ENCODE measurements around the gene PLPPR3. TPM values are rescaled to one million over a fixed set of nuclear protein-coding genes. Genes with fewer than 3 reads are reported as not detected.
A peak's percentile ranks its signal among the peaks of the same experiment; 100 is the strongest.

Gene PLPPR3
- total RNA-seq = not detected

DNA sequence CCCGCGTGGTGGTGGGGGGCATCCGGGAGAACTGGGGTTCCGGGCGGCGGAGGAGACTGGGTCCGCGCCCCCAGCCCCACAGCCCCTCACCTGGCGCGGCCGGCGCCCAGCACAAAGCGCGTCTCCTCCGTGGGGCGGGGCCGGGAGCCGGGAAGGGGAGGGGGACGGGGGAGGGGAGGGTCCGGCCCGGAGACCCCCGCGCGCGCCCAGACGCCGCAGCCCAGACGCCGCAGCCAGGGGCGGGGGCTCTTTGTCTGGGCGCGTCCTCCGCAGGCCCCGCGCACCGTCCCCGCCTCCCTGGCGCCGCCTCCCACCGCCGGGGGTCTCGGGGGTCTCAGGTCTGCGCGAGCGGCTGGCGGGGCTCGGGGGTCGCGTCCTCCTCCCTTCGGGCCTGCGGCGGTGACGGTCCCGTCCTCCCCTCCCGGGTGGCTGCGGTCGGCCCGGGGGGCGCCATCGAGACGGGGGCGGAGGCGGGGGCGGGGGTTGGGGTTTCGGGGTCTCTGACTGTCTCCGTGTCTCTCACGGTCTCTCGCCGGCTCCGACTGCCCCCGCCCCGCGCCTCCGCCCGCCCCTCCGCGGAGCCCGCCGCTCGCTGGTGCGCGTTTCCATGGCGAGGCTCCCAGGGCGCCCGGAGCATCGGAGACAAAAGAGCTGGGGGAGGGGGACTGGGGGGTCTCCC lies at the start of gene PLPPR3:
PLPPR3 (minus strand) TSS at position 131 of the 679 bp plus-strand sequence. CDS start 396 bp downstream, outside the sequence.
- no peak for DNase-seq
- Mint-ChIP-seq H3K36me3 (ENCODE audit: insufficient read depth in 2 of 2) (no peaks in the 10 kb centered on the region), H3K9me3 (peaks cover 0 to under 1% of the 10 kb centered on the region in 2 donors), H3K27ac (no peak within 1 kb of the TSS), H3K4me1 (ENCODE audit: low read depth) (no peaks in the 10 kb centered on the region), H3K4me3 (no peak within 1 kb of the TSS), H3K27me3 (ENCODE audit: low read depth) (peaks cover 16% of the 10 kb centered on the region)
- ATAC-seq (replicated peaks in 1 of 2) = no peak

GRCh38 chr19:870963-871401 lies 49.2 kb upstream of the PLPPR3 start:
- ATAC-seq (replicated peaks in 1 of 2) (no peak), DNase-seq (no peak)
- Mint-ChIP-seq H3K27me3 (ENCODE audit: low read depth) (no peaks in the 10 kb centered on the region), H3K4me1 (ENCODE audit: low read depth) (peaks cover 11% of the 10 kb centered on the region), H3K4me3 (no peak overlapping the region), H3K36me3 (ENCODE audit: insufficient read depth in 2 of 2) (peaks cover 2 to 4% of the 10 kb centered on the region in 2 donors), H3K9me3 (no peaks in the 10 kb centered on the region), H3K27ac (no peak overlapping the region)

- no peak for ATAC-seq (replicated peaks in 1 of 2)
- no peak for DNase-seq
- Mint-ChIP-seq H3K36me3 (ENCODE audit: insufficient read depth in 2 of 2) (peaks cover 2 to 4% of the 10 kb centered on the region in 2 donors), H3K27me3 (ENCODE audit: low read depth) (no peaks in the 10 kb centered on the region), H3K4me1 (ENCODE audit: low read depth) (peaks cover 11% of the 10 kb centered on the region), H3K27ac (no peak overlapping the region), H3K4me3 (peak overlapping the region; percentile 36 to 52), H3K9me3 (no peaks in the 10 kb centered on the region)
These were observed 48.6 kb upstream of the PLPPR3 start for GRCh38 chr19:870314-870713.

DNA sequence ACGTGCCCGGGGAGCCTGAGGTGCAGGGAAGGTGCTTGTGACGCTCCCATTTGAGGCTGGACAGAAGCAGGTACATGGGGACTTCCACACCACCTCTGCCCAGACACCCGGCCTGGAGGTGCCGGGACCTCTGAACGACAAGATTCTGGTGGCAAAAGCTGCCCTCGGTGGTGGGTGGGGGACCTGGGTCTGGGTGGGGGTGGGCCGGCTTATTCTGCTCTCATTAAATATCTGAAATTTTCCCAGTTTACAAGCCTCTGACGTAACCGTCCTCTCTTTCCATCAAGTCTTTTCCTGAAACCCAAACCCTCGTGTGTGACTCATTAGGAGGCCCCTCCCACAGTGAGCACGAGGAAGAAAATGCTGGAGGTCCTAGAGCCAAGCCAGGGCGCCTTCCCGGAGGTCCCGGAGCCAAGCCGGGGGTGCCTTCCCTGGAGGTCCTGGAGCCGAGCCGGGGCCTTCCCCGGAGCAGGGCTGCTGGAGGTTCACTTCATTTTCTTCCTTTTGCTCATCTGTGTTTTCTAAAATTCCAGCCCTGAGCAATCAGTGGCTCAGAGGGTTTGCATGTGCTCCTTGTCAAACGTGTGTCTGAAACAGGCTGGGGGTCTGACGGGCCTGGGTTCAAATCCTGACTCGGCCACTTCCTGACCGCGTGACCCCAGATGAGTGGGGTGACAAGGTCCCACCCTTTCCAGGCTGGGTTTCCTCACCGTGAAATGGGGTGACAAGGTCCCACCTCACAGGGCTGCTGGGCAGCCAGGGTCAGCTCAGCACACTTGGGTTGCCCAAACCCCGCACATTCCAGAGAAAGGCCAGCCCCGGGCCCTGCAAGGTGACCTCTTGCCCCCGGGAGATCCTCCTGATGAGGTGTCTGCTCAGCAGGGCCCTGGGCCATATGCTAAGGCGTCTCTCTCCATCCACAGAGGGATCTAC lies 47.8 kb upstream of the PLPPR3 start:
- H3K4me3 Mint-ChIP-seq = no peak overlapping the region
- peaks cover 2 to 4% of the 10 kb centered on the region in 2 donors for H3K36me3 Mint-ChIP-seq (ENCODE audit: insufficient read depth in 2 of 2)

GRCh38 chr19:868458-869244 lies 46.9 kb upstream of the PLPPR3 start:
- no peak for ATAC-seq (replicated peaks in 1 of 2)
- Mint-ChIP-seq H3K4me1 (ENCODE audit: low read depth) (peaks cover 14% of the 10 kb centered on the region), H3K27me3 (ENCODE audit: low read depth) (no peaks in the 10 kb centered on the region)

More for the DNA sequence above, 47.8 kb upstream of the PLPPR3 start:
- ATAC-seq (replicated peaks in 1 of 2) = no peak
- Mint-ChIP-seq H3K9me3 (no peaks in the 10 kb centered on the region), H3K4me1 (ENCODE audit: low read depth) (peaks cover 11% of the 10 kb centered on the region), H3K27me3 (ENCODE audit: low read depth) (no peaks in the 10 kb centered on the region), H3K27ac (no peak overlapping the region)
- DNase-seq = no peak

DNA sequence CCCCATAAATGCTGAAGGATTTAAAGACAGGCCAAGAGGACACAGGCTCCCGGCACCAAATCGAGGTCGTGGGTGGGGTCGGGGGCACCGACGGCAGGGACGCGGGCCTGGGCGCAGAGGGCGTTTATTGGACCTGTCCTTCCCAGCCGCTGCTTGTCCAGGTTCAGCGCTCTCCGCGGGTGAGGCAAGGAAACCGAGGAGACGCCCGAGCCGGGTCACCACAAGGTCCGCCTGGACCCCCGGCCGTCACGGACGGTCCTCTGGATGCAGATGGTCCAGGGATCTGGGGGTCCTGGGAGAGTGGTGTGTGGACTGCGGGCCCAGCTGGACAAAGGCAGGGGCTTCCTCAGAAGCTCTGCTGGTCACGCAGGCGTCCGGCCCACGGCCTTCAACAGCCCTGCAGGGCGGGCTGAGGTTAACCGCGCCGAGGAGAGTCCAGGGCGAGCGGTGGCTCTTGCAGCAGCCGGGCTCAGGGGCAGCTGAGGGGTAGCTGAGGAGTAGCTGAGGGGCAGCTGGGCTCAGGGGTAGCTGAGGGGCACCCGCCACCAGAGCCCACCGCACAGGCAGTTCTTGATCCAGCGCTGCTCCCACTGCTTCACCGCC lies 46.2 kb upstream of the PLPPR3 start:
- DNase-seq = no peak
- H3K27ac Mint-ChIP-seq = no peak overlapping the region
- H3K9me3 Mint-ChIP-seq = no peaks in the 10 kb centered on the region
- ATAC-seq (replicated peaks in 1 of 2) = no peak
- peaks cover 20% of the 10 kb centered on the region for H3K4me1 Mint-ChIP-seq (ENCODE audit: low read depth)
- no peaks in the 10 kb centered on the region for H3K27me3 Mint-ChIP-seq (ENCODE audit: low read depth)
- H3K4me3 Mint-ChIP-seq = no peak overlapping the region
- H3K36me3 Mint-ChIP-seq (ENCODE audit: insufficient read depth in 2 of 2) = peaks cover 2 to 4% of the 10 kb centered on the region in 2 donors

More at GRCh38 chr19:868458-869244, 46.9 kb upstream of the PLPPR3 start:
- no peak overlapping the region for H3K27ac Mint-ChIP-seq
- H3K36me3 Mint-ChIP-seq (ENCODE audit: insufficient read depth in 2 of 2) = peaks cover 2 to 4% of the 10 kb centered on the region in 2 donors
- no peak overlapping the region for H3K4me3 Mint-ChIP-seq
- DNase-seq = no peak
- H3K9me3 Mint-ChIP-seq = no peaks in the 10 kb centered on the region

GRCh38 chr19:867301-867793 lies 45.6 kb upstream of the PLPPR3 start:
- H3K27ac Mint-ChIP-seq = no peak overlapping the region
- H3K4me1 Mint-ChIP-seq (ENCODE audit: low read depth) = peaks cover 19% of the 10 kb centered on the region
- no peak overlapping the region for H3K4me3 Mint-ChIP-seq
- no peaks in the 10 kb centered on the region for H3K27me3 Mint-ChIP-seq (ENCODE audit: low read depth)
- DNase-seq (no peak), ATAC-seq (replicated peaks in 1 of 2) (no peak)
- no peaks in the 10 kb centered on the region for H3K9me3 Mint-ChIP-seq
- peaks cover 2 to 4% of the 10 kb centered on the region in 2 donors for H3K36me3 Mint-ChIP-seq (ENCODE audit: insufficient read depth in 2 of 2)

DNA sequence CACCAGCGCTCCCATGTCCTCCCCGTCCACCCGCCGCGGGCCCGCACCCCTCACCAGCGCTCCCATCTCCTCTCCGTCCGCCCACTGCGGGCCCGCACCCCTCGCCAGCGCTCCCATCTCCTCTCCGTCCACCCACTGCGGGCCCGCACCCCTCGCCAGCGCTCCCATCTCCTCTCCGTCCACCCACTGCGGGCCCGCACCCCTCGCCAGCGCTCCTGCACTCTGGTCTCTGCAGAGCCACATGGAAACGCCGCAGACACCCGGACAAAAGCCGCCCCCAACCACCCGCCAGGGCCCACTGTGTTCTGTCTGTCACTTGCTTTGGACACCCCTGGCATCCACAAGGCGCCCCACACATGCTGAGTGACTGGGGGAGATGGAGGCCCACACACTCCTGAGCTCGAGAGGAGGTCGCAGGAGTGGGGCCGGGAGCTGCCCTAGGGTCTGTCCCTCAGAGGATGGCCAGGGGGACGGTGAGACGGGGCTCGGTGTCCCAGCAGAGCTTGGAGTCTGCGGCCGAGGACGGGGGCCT lies 45.1 kb upstream of the PLPPR3 start:
- H3K9me3 Mint-ChIP-seq = no peaks in the 10 kb centered on the region
- no peak for ATAC-seq (replicated peaks in 1 of 2)
- no peak for DNase-seq
- peaks cover 2 to 4% of the 10 kb centered on the region in 2 donors for H3K36me3 Mint-ChIP-seq (ENCODE audit: insufficient read depth in 2 of 2)
- peaks cover 15% of the 10 kb centered on the region for H3K4me1 Mint-ChIP-seq (ENCODE audit: low read depth)
- H3K27me3 Mint-ChIP-seq (ENCODE audit: low read depth) = no peaks in the 10 kb centered on the region
- H3K4me3 Mint-ChIP-seq = no peak overlapping the region
- no peak overlapping the region for H3K27ac Mint-ChIP-seq

DNA sequence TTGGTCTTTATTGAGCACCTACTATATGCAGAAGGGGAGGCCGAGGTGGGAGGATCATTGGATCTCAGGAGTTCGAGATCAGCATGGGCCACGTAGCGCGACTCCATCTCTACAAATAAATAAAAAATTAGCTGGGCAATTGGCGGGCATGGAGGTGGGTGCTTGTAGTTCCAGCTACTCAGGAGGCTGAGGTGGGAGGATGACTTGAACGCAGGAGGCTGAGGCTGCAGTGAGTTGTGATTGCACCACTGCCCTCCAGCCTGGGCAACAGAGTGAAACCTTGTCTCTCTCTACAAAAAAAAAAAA lies 41.5 kb upstream of the PLPPR3 start:
- no peak for DNase-seq
- H3K36me3 Mint-ChIP-seq (ENCODE audit: insufficient read depth in 2 of 2) = peaks cover 0 to 2% of the 10 kb centered on the region in 2 donors
- peak overlapping the region; percentile 51 to 76 for H3K4me3 Mint-ChIP-seq
- peaks cover 15% of the 10 kb centered on the region for H3K4me1 Mint-ChIP-seq (ENCODE audit: low read depth)
- ATAC-seq (replicated peaks in 1 of 2) = no peak
- no peaks in the 10 kb centered on the region for H3K9me3 Mint-ChIP-seq
- peaks cover 2% of the 10 kb centered on the region for H3K27me3 Mint-ChIP-seq (ENCODE audit: low read depth)
- H3K27ac Mint-ChIP-seq = peak overlapping the region; percentile 55

GRCh38 chr19:862581-863314 lies 41.0 kb upstream of the PLPPR3 start:
- Mint-ChIP-seq H3K4me3 (peak overlapping the region; percentile 51 to 76), H3K27ac (peak overlapping the region; percentile 7), H3K9me3 (no peaks in the 10 kb centered on the region), H3K36me3 (ENCODE audit: insufficient read depth in 2 of 2) (peaks cover 0 to 2% of the 10 kb centered on the region in 2 donors), H3K4me1 (ENCODE audit: low read depth) (peaks cover 15% of the 10 kb centered on the region), H3K27me3 (ENCODE audit: low read depth) (peaks cover 5% of the 10 kb centered on the region)
- ATAC-seq (replicated peaks in 1 of 2) = peak; percentile 59 to 65
- peak; percentile 86 to 88 for DNase-seq

- H3K36me3 Mint-ChIP-seq (ENCODE audit: insufficient read depth in 2 of 2) = no peaks in the 10 kb centered on the region
- peak; percentile 80 to 81 for DNase-seq
These were observed 40.2 kb upstream of the PLPPR3 start for GRCh38 chr19:861756-862580.

More at GRCh38 chr19:861756-862580, 40.2 kb upstream of the PLPPR3 start:
- Mint-ChIP-seq H3K4me3 (peak overlapping the region; percentile 51 to 76), H3K27me3 (ENCODE audit: low read depth) (peaks cover 5% of the 10 kb centered on the region), H3K27ac (no peak overlapping the region), H3K4me1 (ENCODE audit: low read depth) (peaks cover 15% of the 10 kb centered on the region), H3K9me3 (no peaks in the 10 kb centered on the region)
- peak; percentile 72 for ATAC-seq (replicated peaks in 1 of 2)

All from activated T-cell treated with anti-CD3 and anti-CD28 coated beads, Interleukin-2, amount 50 U/mL, for 72 hours (primary cell).